ENCODE data around the gene RAB15. TPM values are rescaled to one million over a fixed set of nuclear protein-coding genes. Genes with fewer than 3 reads are reported as not detected.
"Not testable (repeated sequence)": the region's sequence is repeated elsewhere in the genome, so short reads cannot be mapped to it uniquely, and the experiment has no call there.

The RAB15 gene
- total RNA-seq, 6 donors from 2014 or later: 16.8 to 39.8 (median 22.8) TPM

DNA sequence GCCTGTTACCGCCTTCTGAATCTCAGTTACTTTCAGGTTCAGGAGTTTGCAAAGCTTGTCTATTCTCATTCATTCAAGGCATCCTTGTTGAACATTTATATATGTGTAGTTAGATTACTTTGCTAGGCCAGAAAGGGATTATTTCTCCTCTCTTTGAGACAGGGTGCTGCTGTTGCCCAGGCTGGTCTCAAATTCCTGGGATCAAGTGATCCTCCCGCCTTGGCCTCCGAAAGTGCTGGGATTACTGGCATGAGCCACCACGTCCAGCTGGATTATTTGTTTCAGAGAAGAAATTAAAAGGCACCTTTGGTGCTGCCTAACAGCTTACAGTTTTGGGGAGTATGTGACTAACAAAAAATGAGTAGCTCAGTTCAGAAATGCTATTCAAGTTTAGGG is 57.1 kb downstream of the RAB15 start:
- peaks cover 20 to 50% (median 24%) of the 10 kb centered on the region in 4 donors for H3K4me1 ChIP-seq
- 23 to 31% methylated on average over 4 of the region's 4 CpGs for WGBS, 2 donors
- H3K9me3 ChIP-seq: no peaks in the 10 kb centered on the region
- no peaks in the 10 kb centered on the region for H3K27me3 ChIP-seq
- DNase-seq (no peak), ATAC-seq (ENCODE audit: low FRiP score in 2 of 2) (no peak)
- H3K27ac ChIP-seq: peak overlapping the region; percentile 92 to 100 (median 98)
- H3K36me3 ChIP-seq: no peaks in the 10 kb centered on the region
- peak overlapping the region; percentile 70 to 94 (median 85) for H3K4me3 ChIP-seq
- TF ChIP-seq, protein P1, sequence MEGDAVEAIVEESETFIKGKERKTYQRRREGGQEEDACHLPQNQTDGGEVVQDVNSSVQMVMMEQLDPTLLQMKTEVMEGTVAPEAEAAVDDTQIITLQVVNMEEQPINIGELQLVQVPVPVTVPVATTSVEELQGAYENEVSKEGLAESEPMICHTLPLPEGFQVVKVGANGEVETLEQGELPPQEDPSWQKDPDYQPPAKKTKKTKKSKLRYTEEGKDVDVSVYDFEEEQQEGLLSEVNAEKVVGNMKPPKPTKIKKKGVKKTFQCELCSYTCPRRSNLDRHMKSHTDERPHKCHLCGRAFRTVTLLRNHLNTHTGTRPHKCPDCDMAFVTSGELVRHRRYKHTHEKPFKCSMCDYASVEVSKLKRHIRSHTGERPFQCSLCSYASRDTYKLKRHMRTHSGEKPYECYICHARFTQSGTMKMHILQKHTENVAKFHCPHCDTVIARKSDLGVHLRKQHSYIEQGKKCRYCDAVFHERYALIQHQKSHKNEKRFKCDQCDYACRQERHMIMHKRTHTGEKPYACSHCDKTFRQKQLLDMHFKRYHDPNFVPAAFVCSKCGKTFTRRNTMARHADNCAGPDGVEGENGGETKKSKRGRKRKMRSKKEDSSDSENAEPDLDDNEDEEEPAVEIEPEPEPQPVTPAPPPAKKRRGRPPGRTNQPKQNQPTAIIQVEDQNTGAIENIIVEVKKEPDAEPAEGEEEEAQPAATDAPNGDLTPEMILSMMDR (IDR thresholded peaks at IDR 0.05): no peak
- no peak for TF ChIP-seq POLR2AphosphoS5 (IDR thresholded peaks at IDR 0.05)
- no peak for TF ChIP-seq POLR2A (IDR thresholded peaks at IDR 0.05)
- no peak for TF ChIP-seq EP300 (IDR thresholded peaks at IDR 0.05)

DNA sequence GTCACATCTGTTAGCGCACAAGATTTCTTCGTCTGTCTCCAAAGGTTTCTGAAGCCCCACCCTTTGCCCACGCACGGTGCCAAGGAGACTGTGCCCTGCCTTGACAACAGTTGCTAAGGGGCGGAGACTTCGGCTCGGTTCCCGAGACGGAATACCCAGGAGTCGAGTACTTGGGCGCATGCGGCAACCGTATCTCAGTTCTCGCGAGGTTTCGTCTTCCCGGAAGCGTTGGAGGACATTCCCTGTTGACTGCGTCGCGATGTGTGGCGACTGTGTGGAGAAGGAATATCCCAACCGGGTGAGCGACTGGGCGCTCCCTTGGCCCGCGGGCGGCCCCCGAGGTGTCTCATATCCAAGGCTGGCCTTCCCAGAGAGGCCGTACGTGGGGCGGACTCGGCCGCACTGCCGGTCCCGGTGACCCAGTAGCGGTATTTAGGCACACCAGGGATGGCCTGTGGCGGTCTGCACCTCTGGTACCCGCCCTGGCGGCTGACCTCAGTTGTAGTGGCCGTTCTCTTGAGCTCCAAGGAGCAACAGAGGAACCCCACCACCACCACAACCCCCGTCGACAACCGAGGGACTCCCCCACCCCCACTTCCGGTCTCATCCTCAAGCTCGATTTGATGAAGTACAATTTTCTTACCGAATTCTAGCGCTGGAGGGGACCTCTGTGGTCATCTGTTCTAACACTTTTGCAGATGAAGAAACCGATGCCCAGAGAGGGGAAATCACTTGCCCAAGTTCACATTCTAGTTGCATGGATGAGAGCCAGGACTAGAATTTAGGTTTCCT is 57.7 kb downstream of the RAB15 start, which contains the start of gene CHURC1:
CHURC1 (plus strand) TSS at position 219 of the 792 bp plus-strand sequence; CDS start at position 260, 41 bp downstream.
- TF ChIP-seq POLR2AphosphoS5 (IDR thresholded peaks at IDR 0.05) (peak; percentile 96 to 99), POLR2A (IDR thresholded peaks at IDR 0.05) (peak in 3 of 4 donors; percentile 74 to 94 (median 91)), EP300 (IDR thresholded peaks at IDR 0.05) (no peak)
- TF ChIP-seq, protein P1 (IDR thresholded peaks at IDR 0.05): peak in 2 of 6 experiments; percentile 15 to 21
- Histone ChIP-seq H3K4me1 (peaks cover 15 to 44% (median 19%) of the 10 kb centered on the region in 4 donors), H3K9me3 (no peaks in the 10 kb centered on the region), H3K36me3 (no peaks in the 10 kb centered on the region), H3K27me3 (no peaks in the 10 kb centered on the region), H3K27ac (peak within 1 kb of the TSS; percentile 92 to 100 (median 98)), H3K4me3 (peak within 1 kb of the TSS; percentile 70 to 94 (median 85))
- WGBS, 2 donors: 0% methylated on average over 16 to 45 of the region's 49 CpGs
- ATAC-seq (ENCODE audit: low FRiP score in 2 of 2) (peak; percentile 99), DNase-seq (peak; percentile 93 to 99)

DNA sequence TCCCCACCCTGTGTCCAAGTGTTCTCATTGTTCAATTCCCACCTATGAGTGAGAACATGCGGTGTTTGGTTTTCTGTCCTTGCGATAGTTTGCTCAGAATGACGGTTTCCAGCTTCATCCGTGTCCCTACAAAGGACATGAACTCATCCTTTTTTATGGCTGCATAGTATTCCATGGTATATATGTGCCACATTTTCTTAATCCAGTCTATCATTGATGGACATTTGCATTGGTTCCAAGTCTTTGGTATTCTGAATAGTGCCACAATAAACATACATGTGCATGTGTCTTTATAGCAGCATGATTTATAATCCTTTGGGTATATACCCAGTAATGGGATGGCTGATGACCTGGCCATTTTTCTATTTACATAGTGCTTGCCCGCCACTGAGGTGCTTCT is 58.7 kb downstream of the RAB15 start:
- WGBS, 2 donors: 70 to 74% methylated on average over 5 of the region's 5 CpGs
- Histone ChIP-seq H3K4me1 (peaks cover 12 to 35% (median 18%) of the 10 kb centered on the region in 4 donors), H3K27ac (peak overlapping the region; percentile 92 to 100 (median 98)), H3K4me3 (peak overlapping the region in 1 of 4 donors; percentile 70)
- H3K9me3 ChIP-seq; H3K27me3 ChIP-seq; DNase-seq; ATAC-seq (ENCODE audit: low FRiP score in 2 of 2); H3K36me3 ChIP-seq: not testable (repeated sequence)

DNA sequence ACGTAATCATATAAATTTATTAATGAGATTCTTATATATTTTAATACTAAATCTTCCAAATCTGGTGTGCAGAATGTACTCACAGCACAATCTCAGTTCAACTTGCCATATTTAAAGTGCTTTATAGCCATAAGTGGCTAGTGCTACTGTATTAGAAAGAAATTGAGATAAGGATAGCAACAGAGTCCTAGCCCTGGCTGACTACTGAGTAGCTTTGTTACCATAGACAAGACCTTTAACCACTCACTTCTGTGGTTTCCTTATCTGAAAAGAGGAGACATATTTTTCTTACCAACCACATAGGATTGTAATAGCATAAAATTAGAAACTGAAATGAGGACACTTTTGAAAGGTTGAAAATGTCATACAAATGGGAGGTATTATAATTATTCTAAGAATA is 59.9 kb downstream of the RAB15 start:
- H3K4me1 ChIP-seq: peaks cover 12 to 26% (median 15%) of the 10 kb centered on the region in 4 donors
- H3K27me3 ChIP-seq: no peaks in the 10 kb centered on the region
- TF ChIP-seq, protein P1 (IDR thresholded peaks at IDR 0.05): no peak
- TF ChIP-seq EP300 (IDR thresholded peaks at IDR 0.05): no peak
- TF ChIP-seq POLR2A (IDR thresholded peaks at IDR 0.05): no peak
- TF ChIP-seq POLR2AphosphoS5 (IDR thresholded peaks at IDR 0.05): no peak
- no peaks in the 10 kb centered on the region for H3K36me3 ChIP-seq
- ATAC-seq (ENCODE audit: low FRiP score in 2 of 2): no peak
- no peaks in the 10 kb centered on the region for H3K9me3 ChIP-seq
- no peak overlapping the region for H3K27ac ChIP-seq
- H3K4me3 ChIP-seq: no peak overlapping the region
- DNase-seq: no peak
- WGBS, 2 donors: 52 to 84% methylated on average over 1 of the region's 1 CpG

DNA sequence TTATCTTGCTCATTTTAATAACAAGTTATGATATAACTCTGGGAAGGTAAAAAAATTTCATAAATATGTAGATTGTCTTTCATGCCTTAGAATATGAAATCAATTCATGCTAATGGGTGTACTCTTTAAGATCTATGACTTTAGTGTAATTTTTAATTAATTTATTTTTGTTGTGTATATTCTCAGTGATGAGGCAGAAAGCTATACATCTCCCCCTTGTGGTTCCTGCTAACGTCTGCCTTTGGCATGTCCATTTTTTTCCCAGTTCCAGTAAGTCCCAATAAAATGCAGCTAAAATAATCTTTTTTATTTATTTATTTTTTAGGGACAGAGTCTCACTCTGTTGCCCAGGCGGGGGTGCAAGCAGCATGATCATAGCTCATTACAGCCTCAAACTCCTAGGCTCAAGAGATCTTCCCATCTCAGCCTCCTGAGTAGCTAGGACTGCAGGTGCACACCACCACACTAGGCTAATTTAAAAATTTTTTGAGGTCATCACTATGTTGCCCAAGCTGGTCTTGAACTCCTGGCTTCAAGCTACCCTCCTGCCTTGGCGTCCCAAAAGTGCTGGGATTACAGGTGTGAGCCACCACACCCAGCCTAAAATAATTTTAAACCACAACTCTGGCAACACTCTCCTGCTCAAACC is 61.2 kb downstream of the RAB15 start:
- Histone ChIP-seq H3K4me3 (no peak overlapping the region), H3K27ac (no peak overlapping the region), H3K4me1 (peaks cover 10 to 15% (median 12%) of the 10 kb centered on the region in 4 donors), H3K9me3 (no peaks in the 10 kb centered on the region), H3K36me3 (no peaks in the 10 kb centered on the region), H3K27me3 (no peaks in the 10 kb centered on the region)
- no peak for DNase-seq
- 33 to 35% methylated on average over 3 of the region's 3 CpGs for WGBS, 2 donors
- TF ChIP-seq, protein P1 (IDR thresholded peaks at IDR 0.05): peak in 3 of 6 experiments; percentile 18 to 36 (median 23)
- TF ChIP-seq POLR2A (IDR thresholded peaks at IDR 0.05) (no peak), POLR2AphosphoS5 (IDR thresholded peaks at IDR 0.05) (no peak), EP300 (IDR thresholded peaks at IDR 0.05) (no peak)
- no peak for ATAC-seq (ENCODE audit: low FRiP score in 2 of 2)
